Tongue (tissue), 2 donors: Measurements from ENCODE around the gene ABHD2. TPM values are rescaled to one million over a fixed set of nuclear protein-coding genes. Genes with fewer than 3 reads are reported as not detected.

ENCODE experiments used
- DNase-seq: peaks from one replicate; pipeline ENCODE4 v3.0.0-alpha.2; 2015
- total RNA-seq: library from RNA; depleted of rRNA; stranded (reverse); fragments of >200 nt; gene quantifications from one replicate; pipeline ENCODE4 v1.2.3, GENCODE V29; 2014

Gene ABHD2
- total RNA-seq, 1 donor from 2014 or later = 56.5 TPM

DNA sequence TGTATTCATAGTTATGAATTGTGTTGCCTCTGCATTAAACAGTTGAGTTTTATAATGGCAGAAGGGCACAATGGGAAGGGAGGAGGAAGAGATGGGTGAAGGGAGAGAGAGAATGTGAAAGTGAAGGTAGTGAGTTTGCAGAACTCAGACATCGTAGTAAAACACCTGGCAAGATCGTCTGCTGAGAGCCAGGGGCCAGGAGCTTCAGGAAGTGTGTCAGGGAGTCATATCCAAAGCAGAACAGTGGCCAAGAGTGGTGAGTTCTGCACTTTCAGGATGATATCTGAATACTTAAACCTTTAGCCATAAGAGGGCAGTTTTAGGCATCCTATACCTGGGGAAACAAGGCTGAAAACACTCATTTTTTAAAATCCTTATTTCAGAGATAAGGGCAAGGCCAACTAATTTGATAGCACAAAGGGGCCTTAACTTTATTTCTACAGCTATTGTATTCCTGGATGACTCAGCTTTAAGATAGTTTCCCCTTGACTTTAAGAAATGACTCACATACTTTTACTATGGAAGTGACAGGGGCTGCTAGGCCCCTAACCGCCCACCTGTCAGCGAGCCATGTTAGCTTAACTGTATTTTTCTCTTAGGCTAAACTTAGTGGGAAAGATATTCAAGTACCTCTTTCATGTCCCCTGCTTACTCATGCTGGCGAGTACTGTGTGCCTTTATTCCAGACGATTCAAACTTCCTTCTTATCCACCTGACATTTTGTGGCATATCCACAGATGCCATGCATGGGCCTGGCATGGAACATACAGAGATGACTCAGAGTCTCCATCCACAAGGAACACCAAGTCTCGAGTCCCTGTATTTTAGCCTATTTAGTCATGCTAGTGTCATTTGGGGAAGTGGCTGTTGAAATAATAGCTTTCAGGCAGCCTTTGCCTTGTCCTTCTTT lies 79.3 kb downstream of the ABHD2 start:
- DNase-seq = no peak

DNA sequence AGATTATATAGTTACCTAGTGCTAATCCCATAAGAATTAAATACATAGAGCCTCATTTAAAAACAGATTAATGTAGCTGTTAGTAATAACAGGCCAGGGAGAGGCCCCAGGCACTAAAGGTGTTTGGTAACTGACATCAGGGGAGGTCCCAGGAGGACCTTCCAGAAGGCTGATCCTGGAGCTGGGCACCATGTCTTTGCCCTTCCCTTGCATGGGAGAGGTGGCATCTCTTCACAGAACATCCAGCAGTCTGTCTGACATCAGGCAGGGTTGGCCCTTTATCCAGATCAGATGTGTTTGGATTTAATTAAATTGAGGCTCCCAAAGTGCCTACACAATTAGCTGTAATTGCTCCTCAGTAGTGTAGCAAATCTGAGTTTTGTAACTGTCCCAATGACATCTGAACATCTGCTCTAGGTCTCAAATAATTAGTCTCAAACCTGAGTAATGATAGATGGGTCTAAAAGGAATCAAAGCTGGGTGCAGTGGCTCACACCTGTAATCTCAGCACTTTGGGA lies 80.1 kb downstream of the ABHD2 start:
- no peak for DNase-seq

- DNase-seq = no peak
These were observed 82.1 kb downstream of the ABHD2 start for GRCh38 chr15:89170364-89170763.

GRCh38 chr15:89171136-89172072 lies 83.1 kb downstream of the ABHD2 start:
- DNase-seq = peak; percentile 64

GRCh38 chr15:89172921-89173320 lies 84.7 kb downstream of the ABHD2 start:
- no peak for DNase-seq

GRCh38 chr15:89174476-89174875 lies 86.2 kb downstream of the ABHD2 start:
- no peak for DNase-seq

- DNase-seq = no peak
These were observed 87.4 kb downstream of the ABHD2 start for GRCh38 chr15:89175617-89176191.

DNA sequence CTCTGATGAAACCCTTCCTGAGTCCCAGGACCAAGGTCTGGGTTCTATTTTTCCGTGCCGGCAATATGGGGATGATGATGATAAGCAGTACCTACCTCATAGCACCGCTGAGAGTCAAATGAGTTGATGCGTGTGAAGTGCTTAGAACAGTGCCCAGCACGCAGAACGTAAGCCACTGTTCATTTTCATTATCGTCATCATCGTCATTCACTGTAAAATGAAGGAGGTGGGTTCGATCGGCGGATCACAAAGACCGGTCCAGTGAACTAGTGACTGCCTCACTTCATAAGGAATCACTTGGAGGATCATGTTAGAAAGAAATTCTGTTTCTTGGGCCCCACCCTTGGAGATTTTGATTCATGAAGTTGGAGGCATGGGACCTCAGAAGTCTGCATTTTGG lies 88.9 kb downstream of the ABHD2 start:
- no peak for DNase-seq

DNA sequence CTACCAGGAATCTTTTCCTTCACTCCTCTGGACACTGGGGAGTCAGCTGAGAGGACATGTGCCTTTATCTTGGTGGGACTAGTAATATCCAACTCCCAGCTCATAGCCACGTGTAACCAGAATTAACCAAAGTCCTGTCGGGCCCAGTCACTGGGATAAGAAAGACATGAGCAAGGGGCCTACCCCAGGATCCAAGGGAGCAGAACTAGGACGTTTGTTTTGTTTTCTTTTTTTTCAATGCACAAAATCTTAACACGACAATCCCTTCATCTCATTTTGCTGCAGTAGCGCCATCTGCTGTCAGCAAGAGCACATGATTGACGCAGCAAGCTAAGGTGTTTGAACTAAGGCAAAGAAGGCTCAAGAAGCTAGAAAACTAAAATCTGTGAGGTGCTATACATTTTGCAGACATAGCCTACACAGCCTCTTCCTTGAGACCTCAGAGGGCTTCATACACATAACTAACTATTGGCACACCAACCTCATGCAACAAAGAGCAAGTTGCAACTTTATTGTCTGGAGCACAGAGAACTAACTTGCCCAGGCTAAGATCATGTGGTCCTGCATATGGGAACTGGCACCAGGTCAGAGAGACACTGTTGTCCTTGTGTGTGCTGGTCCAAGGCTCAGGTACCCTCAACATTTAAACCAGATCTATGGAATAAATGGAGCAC lies 89.5 kb downstream of the ABHD2 start:
- DNase-seq = peak; percentile 91

DNA sequence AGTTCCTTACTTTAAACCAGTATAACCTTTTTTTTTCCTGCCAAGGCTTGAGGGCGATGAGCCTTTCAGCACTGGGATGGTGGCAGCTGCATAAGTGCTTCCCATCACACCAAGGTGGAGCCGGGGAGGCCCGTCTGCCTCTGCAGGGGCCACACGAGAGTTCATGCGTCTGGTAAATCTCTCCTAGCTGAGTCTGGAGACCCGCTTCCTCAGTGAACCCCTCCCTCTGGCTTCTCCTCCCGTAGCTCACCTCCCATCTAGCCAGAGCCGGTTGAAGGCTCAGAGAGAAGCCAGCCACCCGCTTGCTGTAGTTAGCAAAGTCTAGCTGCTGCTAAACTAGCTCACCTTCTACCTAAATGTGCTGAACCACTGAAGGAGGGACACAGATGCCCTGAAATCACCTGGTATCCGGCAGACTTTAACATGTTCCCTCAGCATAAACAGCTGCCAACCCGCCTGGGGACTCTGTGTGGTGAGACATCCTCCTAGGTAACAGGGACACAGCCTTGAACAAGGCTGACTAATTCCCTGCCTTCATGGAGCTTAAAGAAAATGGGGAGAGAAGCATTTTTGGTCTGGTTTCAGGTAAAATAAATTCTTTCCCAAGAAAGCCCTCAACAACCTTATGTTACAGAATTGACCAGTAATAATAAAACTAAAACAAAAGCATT lies 90.2 kb downstream of the ABHD2 start:
- no peak for DNase-seq

- DNase-seq = no peak
These were observed 92.0 kb downstream of the ABHD2 start for GRCh38 chr15:89179966-89180875.

GRCh38 chr15:89184357-89184756 lies 96.1 kb downstream of the ABHD2 start:
- no peak for DNase-seq

- DNase-seq = no peak
These were observed 96.8 kb downstream of the ABHD2 start for GRCh38 chr15:89184886-89185526.

GRCh38 chr15:89186803-89187202 lies 98.5 kb downstream of the ABHD2 start:
- no peak for DNase-seq

GRCh38 chr15:89187301-89187985 lies 99.2 kb downstream of the ABHD2 start:
- DNase-seq = no peak

DNA sequence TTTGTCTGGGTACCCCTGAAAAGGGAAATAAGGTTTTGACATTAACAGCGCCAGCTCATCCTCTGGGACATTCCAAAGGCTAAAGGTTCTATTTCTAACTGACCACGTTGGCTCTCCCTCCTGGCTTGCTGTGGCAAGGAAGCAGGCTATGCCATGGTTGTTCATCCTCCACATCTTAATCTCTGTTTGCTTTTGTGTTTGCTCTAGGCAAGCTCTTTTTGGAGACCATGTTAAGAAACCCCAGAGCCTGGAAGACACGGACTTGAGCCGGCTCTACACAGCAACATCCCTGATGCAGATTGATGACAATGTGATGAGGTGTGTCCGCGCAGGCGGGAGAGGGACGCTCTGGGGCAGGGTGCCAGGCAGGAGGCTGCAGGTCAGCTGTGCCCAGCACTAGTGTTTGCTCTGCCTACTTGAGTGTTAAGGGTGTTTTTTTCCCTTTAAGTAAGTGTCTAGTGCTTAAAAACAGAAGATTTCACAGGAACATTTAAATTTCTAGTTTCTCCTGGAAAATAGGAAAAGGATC lies 99.8 kb downstream of the ABHD2 start:
- no peak for DNase-seq

- no peak for DNase-seq
These were observed 103.9 kb downstream of the ABHD2 start for GRCh38 chr15:89192136-89192535.

- DNase-seq = no peak
These were observed 104.5 kb downstream of the ABHD2 start for GRCh38 chr15:89192766-89193165.

DNA sequence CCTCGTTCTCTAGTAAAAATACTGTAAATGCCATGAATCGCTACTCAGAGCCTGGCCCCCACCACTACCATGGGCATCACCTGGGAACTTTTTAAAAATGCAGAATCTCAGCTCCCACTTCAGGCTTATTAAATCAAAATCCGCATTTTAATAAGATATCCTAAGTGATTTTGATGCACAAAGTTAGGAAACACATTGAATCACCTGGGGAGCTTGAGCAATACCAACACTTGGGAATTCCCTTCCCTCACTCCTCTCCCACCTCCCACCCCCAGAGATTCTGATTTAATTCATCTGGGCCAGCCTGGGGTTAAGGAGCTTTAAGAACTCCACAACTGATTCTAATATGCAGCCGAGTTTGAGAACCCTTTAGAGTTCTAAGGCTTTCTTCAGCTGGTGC lies 106.4 kb downstream of the ABHD2 start:
- no peak for DNase-seq
